Coronary artery (tissue), 2 donors: Measurements from ENCODE around the gene PTCHD1.
A peak's percentile ranks its signal among the peaks of the same experiment; 100 is the strongest.

ENCODE experiments used
- DNase-seq: peaks from one replicate; pipeline ENCODE4 v3.0.0-alpha.2; 2017; ENCODE audit warnings: low spot score
- H3K27ac ChIP-seq, 2 donors: fragments of 200-600 bp; sonication (generic); one replicate each; pipeline ENCODE4 v1.5.1; 2016 to 2019
- H3K4me3 ChIP-seq: fragments of 200-600 bp; sonication (generic); 2 replicates; pipeline ENCODE4 v1.5.1; 2016; ENCODE audit warnings: mild to moderate bottlenecking, moderate library complexity
- CTCF ChIP-seq: fragments of 200-600 bp; sonication (generic); IDR thresholded peaks from one replicate; pipeline ENCODE4 v1.5.1; 2019; ENCODE audit warnings: antibody characterized with exemption

PTCHD1 gene

GRCh38 chrX:23334848-23335599 lies at the start of gene PTCHD1:
Gene PTCHD1, plus strand, starts transcription at chrX:23334849. Its CDS starts 27 bp downstream, at chrX:23334876.
- no peak for DNase-seq
- peak within 1 kb of the TSS in 1 of 2 donors; percentile 39 for H3K27ac ChIP-seq
- peak within 1 kb of the TSS; percentile 68 for H3K4me3 ChIP-seq
- no peak for TF ChIP-seq CTCF

GRCh38 chrX:23286731-23287130 lies 47.9 kb upstream of the PTCHD1 start:
- DNase-seq, result no peak
- no peak for TF ChIP-seq CTCF
- H3K27ac ChIP-seq, result no peak overlapping the region
- no peak overlapping the region for H3K4me3 ChIP-seq

- no peak for DNase-seq
- no peak for TF ChIP-seq CTCF
- Histone ChIP-seq H3K4me3 (no peak overlapping the region), H3K27ac (no peak overlapping the region)
Observed at GRCh38 chrX:23287191-23287725, 47.4 kb upstream of the PTCHD1 start.

GRCh38 chrX:23292354-23292987 lies 42.2 kb upstream of the PTCHD1 start:
- DNase-seq, result no peak
- Histone ChIP-seq H3K4me3 (no peak overlapping the region), H3K27ac (no peak overlapping the region)
- TF ChIP-seq CTCF, result no peak

GRCh38 chrX:23292988-23293651 lies 41.5 kb upstream of the PTCHD1 start:
- no peak for DNase-seq
- TF ChIP-seq CTCF, result no peak
- no peak overlapping the region for H3K27ac ChIP-seq
- H3K4me3 ChIP-seq, result no peak overlapping the region

GRCh38 chrX:23304881-23305280 lies 29.8 kb upstream of the PTCHD1 start:
- H3K27ac ChIP-seq, result no peak overlapping the region
- no peak overlapping the region for H3K4me3 ChIP-seq
- no peak for DNase-seq
- TF ChIP-seq CTCF, result no peak
